IPS-18a (cell line): Measurements from ENCODE around the gene IMP3.
A peak's percentile ranks its signal among the peaks of the same experiment; 100 is the strongest.

Experiments used
- H3K27ac ChIP-seq: one replicate; pipeline ENCODE4 v1.5.1; 2013; ENCODE audit warnings: low read length
- H3K27me3 ChIP-seq: one replicate; pipeline ENCODE4 v1.6.1; 2013; ENCODE audit warnings: mild to moderate bottlenecking, low read length; ENCODE audit not compliant: control insufficient read depth, insufficient read depth
- H3K36me3 ChIP-seq: one replicate; pipeline ENCODE4 v1.6.1; 2013; ENCODE audit warnings: low read depth, low read length; ENCODE audit not compliant: control insufficient read depth
- H3K4me1 ChIP-seq: one replicate; pipeline ENCODE4 v1.6.1; 2013; ENCODE audit warnings: low read depth, low read length; ENCODE audit not compliant: control insufficient read depth
- H3K4me3 ChIP-seq: one replicate; pipeline ENCODE4 v1.5.1; 2013; ENCODE audit warnings: low read length
- H3K9ac ChIP-seq: one replicate; pipeline ENCODE4 v1.6.1; 2013; ENCODE audit warnings: mild to moderate bottlenecking, low read length, moderate library complexity
- H3K9me3 ChIP-seq: one replicate; pipeline ENCODE4 v1.6.1; 2013; ENCODE audit warnings: low read depth, low read length; ENCODE audit not compliant: control insufficient read depth

Gene IMP3

DNA sequence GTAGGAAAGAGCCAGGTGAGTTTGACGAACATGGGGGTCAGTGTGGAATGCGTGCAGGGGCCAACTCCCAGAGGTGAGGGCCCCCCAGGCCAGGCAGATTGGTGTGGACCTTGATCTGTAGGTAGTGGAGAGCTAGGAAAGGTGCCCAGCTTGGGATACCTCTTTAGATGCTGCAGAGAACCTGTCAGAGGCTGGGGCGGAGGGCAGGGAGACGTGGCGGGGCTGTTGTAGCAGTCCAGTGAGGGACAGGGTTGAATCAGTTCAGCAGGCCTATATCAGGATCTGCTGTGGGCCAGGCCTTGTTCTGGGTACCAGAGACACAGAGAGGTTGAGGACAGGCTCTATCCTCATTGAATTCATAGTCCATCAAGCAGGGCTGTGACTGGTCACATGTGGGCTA lies 16.3 kb upstream of the IMP3 start:
- Histone ChIP-seq H3K4me3 (no peak overlapping the region), H3K27ac (no peak overlapping the region), H3K27me3 (no peaks in the 10 kb centered on the region), H3K9ac (no peak overlapping the region), H3K9me3 (no peaks in the 10 kb centered on the region), H3K36me3 (peaks cover 9% of the 10 kb centered on the region), H3K4me1 (no peaks in the 10 kb centered on the region)

DNA sequence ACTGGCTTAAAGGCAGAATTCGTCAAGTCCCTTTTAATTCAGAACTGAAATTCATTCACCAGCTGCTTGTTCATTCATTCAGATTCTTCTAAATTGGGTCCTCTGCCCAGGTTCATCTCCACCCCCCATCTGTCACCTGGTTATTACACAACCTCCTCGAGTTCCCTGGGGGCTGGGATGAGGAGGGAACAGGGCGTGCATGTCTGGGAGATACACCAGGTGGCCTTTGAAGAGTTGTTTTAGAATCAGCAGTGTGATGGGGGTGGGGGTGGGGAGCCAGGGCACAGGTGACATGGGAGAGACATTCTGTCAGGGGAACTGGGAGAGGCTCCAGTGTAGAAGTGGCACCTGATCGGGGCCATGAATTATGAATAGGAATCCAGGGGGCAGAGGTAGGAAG lies 15.9 kb upstream of the IMP3 start:
- peaks cover 9% of the 10 kb centered on the region for H3K36me3 ChIP-seq
- no peak overlapping the region for H3K4me3 ChIP-seq
- H3K9ac ChIP-seq = no peak overlapping the region
- no peaks in the 10 kb centered on the region for H3K9me3 ChIP-seq
- no peak overlapping the region for H3K27ac ChIP-seq
- no peaks in the 10 kb centered on the region for H3K4me1 ChIP-seq
- no peaks in the 10 kb centered on the region for H3K27me3 ChIP-seq

GRCh38 chr15:75654201-75654907 lies 14.3 kb upstream of the IMP3 start:
- Histone ChIP-seq H3K9me3 (no peaks in the 10 kb centered on the region), H3K27ac (no peak overlapping the region), H3K27me3 (no peaks in the 10 kb centered on the region), H3K4me1 (peaks cover 3% of the 10 kb centered on the region), H3K4me3 (no peak overlapping the region), H3K9ac (no peak overlapping the region), H3K36me3 (peaks cover 12% of the 10 kb centered on the region)

DNA sequence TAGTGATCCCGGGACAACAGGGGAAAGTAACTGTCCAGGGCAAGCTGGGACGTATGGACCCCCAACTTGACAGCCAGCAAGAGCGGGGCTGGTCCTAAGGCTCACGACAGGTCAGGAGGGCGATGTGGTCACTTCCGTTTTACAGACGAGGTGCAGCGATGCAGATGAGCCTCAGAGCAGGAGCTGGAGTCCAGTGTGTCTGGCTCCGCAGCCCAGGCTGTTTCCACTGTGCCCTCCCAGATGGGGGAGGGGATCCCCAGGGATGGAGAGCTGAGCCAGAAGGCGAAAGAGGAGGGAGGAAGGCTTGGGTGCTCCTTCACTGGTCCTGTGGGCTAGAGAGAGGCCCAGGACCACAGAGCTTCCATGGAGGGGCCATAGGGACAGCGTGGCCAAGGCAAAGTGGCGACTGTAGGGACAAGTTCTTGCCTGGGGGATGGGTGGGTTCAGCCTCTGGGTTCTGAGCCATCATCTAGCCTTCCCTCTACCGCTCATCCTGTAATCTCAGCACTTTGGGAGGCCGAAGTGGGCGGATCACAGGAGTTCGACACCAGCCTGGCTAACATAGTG lies 13.4 kb upstream of the IMP3 start:
- Histone ChIP-seq H3K9ac (no peak overlapping the region), H3K9me3 (no peaks in the 10 kb centered on the region), H3K4me1 (peaks cover 11% of the 10 kb centered on the region), H3K4me3 (no peak overlapping the region), H3K27me3 (no peaks in the 10 kb centered on the region), H3K36me3 (peaks cover 12% of the 10 kb centered on the region), H3K27ac (no peak overlapping the region)

DNA sequence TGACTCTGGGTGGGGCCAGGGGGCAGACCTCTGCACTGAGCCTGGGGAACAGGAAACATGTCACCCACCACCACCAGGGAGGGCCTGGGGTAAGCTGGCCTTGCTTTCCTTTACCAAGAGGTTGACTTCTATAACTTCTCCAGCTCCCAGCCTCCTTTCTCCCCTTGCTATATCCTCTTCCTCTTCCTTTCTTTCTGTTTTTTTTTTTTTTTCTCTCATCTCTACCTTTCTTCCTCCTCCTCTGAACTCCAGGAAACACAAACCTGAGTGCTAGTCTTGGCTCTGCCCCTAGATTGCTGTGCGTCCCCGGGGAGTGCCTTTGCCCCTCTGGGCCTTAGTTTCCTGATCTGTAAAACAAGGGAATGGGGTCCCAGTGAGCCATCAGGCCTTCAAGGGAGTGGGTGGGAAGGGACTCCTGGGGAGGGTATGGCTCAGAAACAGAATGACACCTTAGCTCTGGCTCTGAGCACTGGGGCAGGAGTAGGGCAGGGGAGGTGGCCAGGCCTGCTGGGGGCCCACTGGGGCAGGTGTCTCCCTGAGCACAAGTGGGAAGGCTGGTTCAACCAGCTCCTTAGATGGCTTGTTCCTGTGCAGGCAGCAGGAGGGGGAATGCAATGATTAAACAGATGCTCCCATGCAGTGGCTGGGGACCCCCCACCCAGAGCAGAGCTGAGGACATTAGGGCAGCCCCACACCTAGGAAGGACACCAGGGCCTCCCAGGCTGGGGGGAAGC lies 12.0 kb upstream of the IMP3 start:
- Histone ChIP-seq H3K27ac (no peak overlapping the region), H3K9me3 (no peaks in the 10 kb centered on the region), H3K36me3 (peaks cover 3% of the 10 kb centered on the region), H3K4me1 (peaks cover 11% of the 10 kb centered on the region), H3K9ac (no peak overlapping the region), H3K4me3 (no peak overlapping the region), H3K27me3 (peaks cover 3% of the 10 kb centered on the region)

GRCh38 chr15:75650908-75651809 lies 11.1 kb upstream of the IMP3 start:
- Histone ChIP-seq H3K4me3 (no peak overlapping the region), H3K36me3 (peaks cover 3% of the 10 kb centered on the region), H3K9ac (no peak overlapping the region), H3K27me3 (peaks cover 11% of the 10 kb centered on the region), H3K4me1 (peaks cover 16% of the 10 kb centered on the region), H3K27ac (no peak overlapping the region), H3K9me3 (no peaks in the 10 kb centered on the region)

DNA sequence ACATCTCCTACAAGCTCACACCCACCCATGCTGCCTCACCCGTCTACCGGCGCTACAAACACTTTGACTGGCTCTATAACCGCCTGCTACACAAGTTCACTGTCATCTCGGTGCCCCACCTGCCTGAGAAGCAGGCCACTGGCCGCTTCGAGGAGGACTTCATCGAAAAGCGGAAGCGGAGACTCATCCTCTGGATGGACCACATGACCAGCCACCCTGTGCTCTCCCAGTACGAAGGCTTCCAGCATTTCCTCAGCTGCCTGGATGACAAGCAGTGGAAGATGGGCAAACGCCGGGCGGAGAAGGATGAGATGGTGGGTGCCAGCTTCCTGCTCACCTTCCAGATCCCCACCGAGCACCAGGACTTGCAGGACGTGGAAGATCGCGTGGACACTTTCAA lies 9.8 kb upstream of the IMP3 start:
- Histone ChIP-seq H3K4me1 (peaks cover 16% of the 10 kb centered on the region), H3K9ac (no peak overlapping the region), H3K27ac (no peak overlapping the region), H3K36me3 (peaks cover 3% of the 10 kb centered on the region), H3K9me3 (no peaks in the 10 kb centered on the region), H3K27me3 (peaks cover 21% of the 10 kb centered on the region), H3K4me3 (no peak overlapping the region)

DNA sequence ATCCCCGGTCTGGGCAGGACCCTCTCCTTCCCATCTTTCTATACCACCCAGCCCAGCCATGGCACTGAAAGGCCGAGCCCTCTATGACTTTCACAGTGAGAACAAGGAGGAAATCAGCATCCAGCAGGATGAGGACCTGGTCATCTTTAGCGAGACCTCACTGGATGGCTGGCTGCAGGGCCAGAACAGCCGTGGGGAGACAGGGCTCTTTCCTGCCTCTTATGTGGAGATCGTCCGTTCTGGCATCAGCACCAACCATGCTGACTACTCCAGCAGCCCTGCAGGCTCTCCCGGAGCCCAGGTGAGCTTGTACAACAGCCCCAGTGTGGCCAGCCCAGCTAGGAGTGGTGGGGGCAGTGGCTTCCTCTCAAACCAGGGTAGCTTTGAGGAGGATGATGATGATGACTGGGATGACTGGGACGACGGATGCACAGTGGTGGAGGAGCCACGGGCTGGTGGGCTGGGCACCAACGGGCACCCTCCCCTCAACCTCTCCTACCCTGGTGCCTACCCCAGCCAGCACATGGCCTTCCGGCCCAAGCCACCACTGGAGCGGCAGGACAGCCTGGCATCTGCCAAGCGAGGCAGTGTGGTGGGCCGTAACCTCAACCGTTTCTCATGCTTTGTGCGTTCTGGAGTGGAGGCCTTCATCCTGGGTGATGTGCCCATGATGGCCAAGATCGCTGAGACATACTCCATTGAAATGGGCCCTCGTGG lies 9.2 kb upstream of the IMP3 start:
- Histone ChIP-seq H3K4me3 (peak overlapping the region; percentile 77), H3K27ac (no peak overlapping the region), H3K9ac (peak overlapping the region; percentile 83), H3K9me3 (no peaks in the 10 kb centered on the region), H3K36me3 (peaks cover 3% of the 10 kb centered on the region), H3K4me1 (peaks cover 16% of the 10 kb centered on the region), H3K27me3 (peaks cover 21% of the 10 kb centered on the region)

GRCh38 chr15:75648156-75649000 lies 8.4 kb upstream of the IMP3 start:
- Histone ChIP-seq H3K4me3 (peak overlapping the region; percentile 77), H3K4me1 (peaks cover 16% of the 10 kb centered on the region), H3K27ac (peak overlapping the region; percentile 28), H3K9me3 (no peaks in the 10 kb centered on the region), H3K36me3 (peaks cover 3% of the 10 kb centered on the region), H3K9ac (peak overlapping the region; percentile 83), H3K27me3 (peaks cover 21% of the 10 kb centered on the region)

DNA sequence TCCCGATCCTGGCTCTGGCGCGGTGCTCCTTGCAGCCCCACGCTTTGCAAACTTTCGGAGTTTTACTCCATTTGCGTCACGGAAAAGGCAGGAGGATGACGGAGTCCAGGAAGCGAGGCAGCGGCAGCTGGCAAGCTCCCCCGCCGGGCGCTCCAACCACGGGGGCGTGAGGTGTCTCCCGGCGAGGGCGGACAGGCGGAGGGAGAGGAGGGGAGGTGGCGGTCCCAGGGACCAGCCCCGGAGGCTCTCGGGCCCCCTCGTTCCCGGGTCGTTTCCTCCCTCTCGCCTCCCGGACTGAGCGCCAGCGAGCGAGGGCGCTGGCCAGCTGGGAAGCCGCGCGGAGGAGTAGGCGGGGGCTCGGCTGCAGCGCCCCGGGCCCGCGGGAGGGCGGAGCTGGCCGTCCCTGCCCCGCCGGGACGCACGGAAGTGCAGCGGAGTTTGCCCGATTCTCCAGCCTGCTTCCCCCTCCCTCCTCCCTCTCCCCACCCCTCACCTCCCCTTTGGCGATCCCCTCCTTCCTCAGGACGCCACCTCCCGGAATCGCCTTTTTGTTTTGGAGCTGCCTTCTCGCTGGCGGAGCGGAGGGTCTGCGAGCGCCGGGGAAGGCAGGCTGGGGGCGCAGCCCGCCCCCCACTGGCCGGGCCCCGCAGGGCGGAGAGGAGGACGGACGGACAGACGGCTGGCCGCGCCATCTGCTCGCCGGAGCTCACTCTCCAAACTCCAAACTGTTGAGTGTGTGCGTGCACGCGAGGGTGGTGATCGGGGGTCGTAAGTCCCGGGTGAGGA lies 7.5 kb upstream of the IMP3 start, which contains the start of gene SNX33:
SNX33 (plus strand) TSS at position 543 of the 786 bp plus-strand sequence. CDS start 1,191 bp downstream, outside the sequence.
- Histone ChIP-seq H3K27ac (peak within 1 kb of the TSS; percentile 28), H3K36me3 (peaks cover 3% of the 10 kb centered on the region), H3K4me3 (peak within 1 kb of the TSS; percentile 77), H3K27me3 (peaks cover 21% of the 10 kb centered on the region), H3K9me3 (no peaks in the 10 kb centered on the region), H3K9ac (peak within 1 kb of the TSS; percentile 83), H3K4me1 (peaks cover 16% of the 10 kb centered on the region)
